Midbrain (tissue), 1 donor: ENCODE measurements around the gene PYGO2.
"Not testable (repeated sequence)": the region's sequence is repeated elsewhere in the genome, so short reads cannot be mapped to it uniquely, and the experiment has no call there.

Source experiments
- DNase-seq: peaks from one replicate; lab custom pipeline; 2025; lab: John Stamatoyannopoulos, UW

Gene PYGO2

DNA sequence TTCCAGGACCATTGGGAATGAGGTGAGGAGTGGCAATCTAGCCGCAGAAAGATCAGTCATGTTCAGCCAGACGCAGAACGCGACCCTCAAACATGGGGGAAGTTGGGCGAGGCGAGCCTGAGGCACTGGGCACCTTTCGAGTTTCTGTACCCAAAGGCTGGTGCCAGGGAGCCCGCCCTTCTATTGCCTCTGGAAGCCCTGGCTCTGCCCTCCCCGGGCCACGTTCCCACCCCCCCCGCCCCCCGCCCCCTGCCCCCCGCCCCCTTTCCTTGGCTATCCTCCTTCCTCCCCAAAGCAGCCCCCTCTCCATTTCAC lies 38.8 kb upstream of the PYGO2 start:
- peak; percentile 77 for DNase-seq

GRCh38 chr1:154999571-155000410 lies 38.2 kb upstream of the PYGO2 start:
- DNase-seq = no peak

GRCh38 chr1:154998818-154999570 lies 37.4 kb upstream of the PYGO2 start:
- peak; percentile 18 for DNase-seq

GRCh38 chr1:154998201-154998780 lies 36.7 kb upstream of the PYGO2 start:
- DNase-seq = no peak

GRCh38 chr1:154996966-154997701 lies 35.6 kb upstream of the PYGO2 start:
- no peak for DNase-seq

GRCh38 chr1:154995301-154995983 lies 33.9 kb upstream of the PYGO2 start:
- DNase-seq = peak; percentile 48

- DNase-seq = no peak
These were observed 33.0 kb upstream of the PYGO2 start for GRCh38 chr1:154994591-154994990.

DNA sequence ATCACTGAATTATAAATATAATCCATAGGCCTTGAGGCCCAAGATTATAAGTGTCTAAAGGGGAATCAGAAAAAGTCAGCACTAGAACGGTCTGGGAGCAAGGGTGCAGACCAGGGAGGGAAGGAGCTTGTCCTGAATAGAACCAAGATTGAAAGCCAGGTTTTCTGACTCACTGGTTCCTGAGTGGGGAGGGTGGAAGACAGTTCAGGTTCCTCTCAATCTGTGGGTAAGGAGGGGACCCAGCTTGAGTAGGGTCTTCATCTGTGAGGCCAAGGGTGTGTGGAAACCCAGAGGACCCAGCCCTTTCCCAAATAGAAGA lies 32.6 kb upstream of the PYGO2 start:
- no peak for DNase-seq

GRCh38 chr1:154993572-154994268 lies 32.1 kb upstream of the PYGO2 start, which contains the start of gene LENEP:
LENEP (plus strand) TSS chr1:154993586; CDS start chr1:154993608, 22 bp downstream.
- no peak for DNase-seq

- DNase-seq = no peak
These were observed 31.4 kb upstream of the PYGO2 start for GRCh38 chr1:154992721-154993571.

- DNase-seq = no peak
These were observed 28.7 kb upstream of the PYGO2 start for GRCh38 chr1:154990276-154990675.

DNA sequence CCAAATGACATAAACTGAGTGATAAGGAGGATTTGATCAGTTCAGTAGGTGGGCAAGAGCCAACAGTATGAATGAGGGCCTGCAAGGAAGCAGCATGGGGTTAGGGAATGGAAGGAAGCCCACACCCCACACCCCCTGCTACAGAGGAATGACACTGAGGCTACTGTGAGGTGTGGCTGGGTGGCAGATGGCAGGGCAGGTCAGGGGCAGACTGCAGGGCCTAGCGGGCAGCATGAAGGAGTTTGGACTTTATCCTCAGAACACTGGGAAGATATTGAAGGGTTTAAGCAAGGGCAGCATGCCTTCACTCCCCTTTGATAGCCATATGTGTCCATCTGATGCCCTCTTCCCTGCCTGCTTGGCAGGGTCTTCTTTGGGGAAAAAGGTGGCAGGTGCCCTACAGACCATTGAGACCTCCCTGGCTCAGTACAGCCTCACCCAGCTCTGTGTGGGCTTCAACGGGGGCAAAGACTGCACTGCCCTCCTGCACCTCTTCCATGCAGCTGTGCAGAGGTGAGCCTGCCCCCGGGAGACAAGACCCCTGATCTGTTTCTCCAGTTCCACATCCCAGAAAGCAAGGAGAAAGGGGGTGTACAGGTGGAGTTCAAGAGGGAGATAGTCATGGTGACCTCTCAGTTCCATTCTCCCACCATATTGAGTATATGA lies 27.7 kb upstream of the PYGO2 start:
- no peak for DNase-seq

DNA sequence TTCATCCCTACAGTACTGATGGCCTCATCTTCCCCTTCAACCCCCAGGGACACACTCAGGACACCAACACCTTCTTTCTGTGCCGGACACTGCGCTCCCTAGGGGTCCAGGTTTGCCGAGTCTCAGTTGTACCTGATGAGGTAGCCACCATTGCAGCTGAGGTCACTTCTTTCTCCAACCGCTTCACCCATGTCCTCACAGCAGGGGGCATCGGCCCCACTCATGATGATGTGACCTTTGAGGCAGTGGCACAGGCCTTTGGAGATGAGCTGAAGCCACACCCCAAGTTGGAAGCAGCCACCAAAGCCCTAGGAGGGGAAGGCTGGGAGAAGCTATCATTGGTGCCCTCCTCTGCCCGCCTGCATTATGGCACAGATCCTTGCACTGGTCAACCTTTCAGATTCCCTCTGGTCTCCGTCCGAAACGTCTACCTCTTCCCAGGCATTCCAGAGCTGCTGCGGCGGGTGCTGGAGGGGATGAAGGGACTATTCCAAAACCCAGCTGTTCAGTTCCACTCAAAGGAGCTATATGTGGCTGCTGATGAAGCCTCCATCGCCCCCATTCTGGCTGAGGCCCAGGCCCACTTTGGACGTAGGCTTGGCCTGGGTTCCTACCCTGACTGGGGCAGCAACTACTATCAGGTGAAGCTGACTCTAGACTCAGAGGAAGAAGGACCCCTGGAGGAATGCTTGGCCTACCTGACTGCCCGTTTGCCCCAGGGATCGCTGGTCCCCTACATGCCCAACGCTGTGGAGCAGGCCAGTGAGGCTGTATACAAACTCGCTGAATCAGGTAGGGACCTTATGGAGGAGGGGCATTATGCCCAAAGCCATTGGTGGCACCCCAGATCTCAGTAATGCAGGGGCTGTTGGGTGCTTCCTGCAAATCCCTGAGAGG lies 26.7 kb upstream of the PYGO2 start:
- DNase-seq = no peak

GRCh38 chr1:154987326-154987725 lies 25.7 kb upstream of the PYGO2 start:
- no peak for DNase-seq

GRCh38 chr1:154986736-154987135 lies 25.2 kb upstream of the PYGO2 start:
- DNase-seq = not testable (repeated sequence)

GRCh38 chr1:154983776-154984466 lies 22.3 kb upstream of the PYGO2 start:
- no peak for DNase-seq

- DNase-seq = peak; percentile 98
These were observed 21.5 kb upstream of the PYGO2 start, which contains the start of gene FLAD1 for GRCh38 chr1:154982897-154983648. FLAD1 (plus strand) TSS chr1:154983344; CDS start chr1:154983695, 351 bp downstream.
